Activated CD8-positive, alpha-beta T cell treated with anti-CD3 and anti-CD28 coated beads, Interleukin-2, amount 10 ng/mL, durations not matched to agents 7 days and 5 days (primary cell): Measurements from ENCODE around the gene LRMDA. TPM values are rescaled to one million over a fixed set of nuclear protein-coding genes. Genes with fewer than 3 reads are reported as not detected.

ENCODE experiments used
- ATAC-seq: fragments of 150-1000 bp; cut with Tn5 transposase; one replicate; pipeline ENCODE4 v1.10.0; 2021; ENCODE audit warnings: moderate library complexity
- CTCF ChIA-PET: fragments of 350-600 bp; sonication (Branson Sonifier 250); formaldehyde crosslinking; loops from one replicate; lab custom pipeline; 2021; ENCODE audit warnings: antibody characterized with exemption; lab: Charles Lee
- POLR2A ChIA-PET: fragments of 350-600 bp; sonication (Branson Sonifier 250); formaldehyde crosslinking; loops from one replicate; lab custom pipeline; 2021; ENCODE audit warnings: antibody characterized with exemption; lab: Charles Lee
- DNase-seq: peaks from one replicate; pipeline ENCODE4 v3.0.0-alpha.2; 2020
- H3K27ac Mint-ChIP-seq: one replicate; pipeline ENCODE4 v1.8.0; 2021; ENCODE audit warnings: mild to moderate bottlenecking, mixed read lengths
- H3K27me3 Mint-ChIP-seq: one replicate; pipeline ENCODE4 v1.8.0; 2021; ENCODE audit warnings: low read depth, mixed read lengths
- H3K36me3 Mint-ChIP-seq: one replicate; pipeline ENCODE4 v1.8.0; 2021; ENCODE audit warnings: low read depth, mixed read lengths
- H3K4me1 Mint-ChIP-seq: one replicate; pipeline ENCODE4 v1.8.0; 2021; ENCODE audit warnings: low read depth, mixed read lengths
- H3K4me3 Mint-ChIP-seq: one replicate; pipeline ENCODE4 v1.8.0; 2021; ENCODE audit warnings: mild to moderate bottlenecking, mixed read lengths
- H3K9me3 Mint-ChIP-seq: one replicate; pipeline ENCODE4 v1.8.0; 2022; ENCODE audit warnings: mixed read lengths; ENCODE audit not compliant: insufficient read depth
- total RNA-seq, 2 experiments: library from RNA; stranded (reverse); gene quantifications; one replicate each; pipeline ENCODE4 v1.2.3, GENCODE V29; 2021

The LRMDA gene
- total RNA-seq, 2 experiments from 2014 or later = not detected

DNA sequence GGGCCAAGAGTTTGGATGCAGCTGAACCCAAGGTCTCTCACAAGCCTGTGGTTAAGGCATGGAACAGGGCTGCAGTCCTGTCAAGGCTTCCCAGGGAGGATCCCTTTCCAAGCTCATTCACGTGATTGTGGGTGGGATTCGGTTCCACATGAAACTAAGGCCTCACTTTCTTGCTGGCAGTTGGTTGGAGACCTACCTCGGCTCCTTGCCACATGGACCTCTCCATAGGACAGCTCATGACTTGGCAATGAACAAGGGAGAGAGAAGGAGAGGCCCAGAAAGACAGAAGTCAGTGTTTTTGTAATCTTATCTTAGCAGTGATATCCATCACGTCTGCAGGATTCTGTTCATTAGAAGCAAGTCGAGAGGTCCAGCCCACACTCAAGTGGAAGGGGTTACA, 583.8 kb downstream of the LRMDA start:
- H3K9me3 Mint-ChIP-seq = no peaks in the 10 kb centered on the region
- no peaks in the 10 kb centered on the region for H3K4me1 Mint-ChIP-seq
- ATAC-seq (no peak), DNase-seq (no peak)
- no peak overlapping the region for H3K27ac Mint-ChIP-seq
- H3K27me3 Mint-ChIP-seq = no peaks in the 10 kb centered on the region
- no peaks in the 10 kb centered on the region for H3K36me3 Mint-ChIP-seq
- ChIA-PET POLR2A (no interaction called here), CTCF (no interaction called here)
- H3K4me3 Mint-ChIP-seq = no peak overlapping the region

DNA sequence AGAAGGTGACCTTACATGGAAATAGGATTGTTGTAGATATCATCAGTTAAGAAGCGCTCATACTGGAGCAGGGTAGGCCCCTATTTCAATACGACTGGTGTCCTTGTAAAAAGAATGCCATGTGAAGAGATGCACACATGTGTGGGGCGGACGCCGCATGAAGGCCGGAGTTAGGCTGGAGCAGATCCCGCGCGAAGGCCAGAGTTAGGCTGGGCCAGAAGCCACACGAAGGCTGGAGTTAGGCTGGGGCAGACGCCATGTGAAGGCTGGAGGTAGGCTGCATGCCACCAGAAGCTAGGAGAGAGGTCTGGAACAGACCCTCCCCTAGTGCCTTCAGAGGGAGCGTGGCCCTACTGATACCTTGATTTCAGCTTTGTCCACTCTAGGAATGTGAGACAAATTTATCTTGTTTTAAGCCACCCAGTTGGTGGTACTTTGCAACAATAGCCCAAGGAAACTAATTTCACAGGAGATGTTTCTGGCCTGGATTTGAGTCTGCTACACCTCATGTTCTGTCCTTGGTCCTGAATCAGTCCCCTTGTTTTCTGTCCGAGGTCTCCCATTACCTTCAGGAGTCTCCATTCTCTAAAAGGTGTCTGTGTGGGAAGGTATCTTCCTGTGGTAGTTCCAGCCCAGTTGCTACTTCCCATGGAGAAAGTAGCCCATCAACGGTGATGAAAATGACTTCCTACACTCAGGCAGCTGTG, 585.8 kb downstream of the LRMDA start:
- Mint-ChIP-seq H3K36me3 (no peaks in the 10 kb centered on the region), H3K27ac (no peak overlapping the region), H3K4me1 (no peaks in the 10 kb centered on the region), H3K4me3 (no peak overlapping the region), H3K9me3 (no peaks in the 10 kb centered on the region), H3K27me3 (no peaks in the 10 kb centered on the region)
- DNase-seq (no peak), ATAC-seq (no peak)
- ChIA-PET CTCF (no interaction called here), POLR2A (no interaction called here)

DNA sequence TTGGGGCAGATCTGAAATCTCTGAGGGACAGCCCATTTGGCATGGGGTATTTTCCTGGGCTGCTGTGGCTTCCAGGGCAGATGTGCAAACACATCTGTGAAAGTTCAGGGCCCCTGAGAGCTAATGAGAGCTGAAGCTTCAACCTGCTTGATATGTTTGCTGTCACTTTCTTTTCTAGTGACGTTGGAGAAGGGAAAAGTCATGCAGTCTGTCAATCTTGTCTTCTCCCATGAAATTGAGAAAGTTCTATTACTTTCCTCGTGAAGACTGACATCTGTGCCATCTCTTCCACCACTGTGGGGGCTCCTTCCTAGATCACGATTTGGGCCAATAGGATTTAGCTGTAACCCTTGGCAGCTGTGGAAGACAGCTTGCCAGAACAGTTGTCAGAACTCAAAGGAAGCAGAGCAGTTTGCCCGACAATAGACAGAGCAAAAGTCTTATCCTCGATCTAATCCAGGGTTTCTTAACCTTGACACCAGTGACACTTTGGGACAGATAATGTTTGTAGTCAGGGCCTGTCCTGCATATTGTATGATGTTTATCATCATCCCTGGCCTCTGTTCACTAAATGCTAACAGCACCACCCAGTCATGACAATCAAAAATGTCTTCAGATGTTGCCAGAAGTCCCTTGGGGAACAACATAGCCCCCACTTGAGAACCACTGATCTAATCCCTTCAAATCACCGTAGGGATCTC, 586.5 kb downstream of the LRMDA start:
- no peak overlapping the region for H3K4me3 Mint-ChIP-seq
- no peak for ATAC-seq
- POLR2A ChIA-PET = no interaction called here
- H3K27me3 Mint-ChIP-seq = no peaks in the 10 kb centered on the region
- no peak overlapping the region for H3K27ac Mint-ChIP-seq
- no peaks in the 10 kb centered on the region for H3K36me3 Mint-ChIP-seq
- no peaks in the 10 kb centered on the region for H3K4me1 Mint-ChIP-seq
- CTCF ChIA-PET = no interaction called here
- H3K9me3 Mint-ChIP-seq = no peaks in the 10 kb centered on the region
- no peak for DNase-seq

DNA sequence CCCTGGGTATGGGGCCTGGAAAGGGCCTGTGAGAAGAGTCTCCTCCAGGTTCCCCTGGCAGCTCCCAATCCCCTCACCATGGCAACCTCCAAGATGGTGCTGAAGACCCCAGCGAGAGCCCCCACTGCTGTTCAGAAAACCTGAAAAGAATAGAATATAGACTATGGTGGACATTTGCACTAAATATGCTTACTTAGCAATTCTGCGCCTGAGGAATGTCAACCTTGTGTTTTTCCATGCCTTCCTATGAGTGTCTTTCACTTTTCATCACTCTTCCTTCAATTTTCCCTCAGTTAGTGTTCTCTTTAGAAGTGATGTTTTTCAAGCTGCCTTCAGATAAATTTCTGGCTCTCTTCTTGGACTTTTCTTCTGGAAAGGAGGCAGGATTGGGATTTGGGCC, 589.2 kb downstream of the LRMDA start:
- H3K9me3 Mint-ChIP-seq = no peaks in the 10 kb centered on the region
- DNase-seq (no peak), ATAC-seq (no peak)
- no peak overlapping the region for H3K27ac Mint-ChIP-seq
- ChIA-PET POLR2A (interaction anchor here (0.6 kb wide), 1 partner anchor 53 kb away, joined by 3 read pairs; no protein-coding TSS in a partner anchor), CTCF (no interaction called here)
- H3K4me1 Mint-ChIP-seq = no peaks in the 10 kb centered on the region
- no peaks in the 10 kb centered on the region for H3K27me3 Mint-ChIP-seq
- H3K4me3 Mint-ChIP-seq = no peak overlapping the region
- no peaks in the 10 kb centered on the region for H3K36me3 Mint-ChIP-seq

DNA sequence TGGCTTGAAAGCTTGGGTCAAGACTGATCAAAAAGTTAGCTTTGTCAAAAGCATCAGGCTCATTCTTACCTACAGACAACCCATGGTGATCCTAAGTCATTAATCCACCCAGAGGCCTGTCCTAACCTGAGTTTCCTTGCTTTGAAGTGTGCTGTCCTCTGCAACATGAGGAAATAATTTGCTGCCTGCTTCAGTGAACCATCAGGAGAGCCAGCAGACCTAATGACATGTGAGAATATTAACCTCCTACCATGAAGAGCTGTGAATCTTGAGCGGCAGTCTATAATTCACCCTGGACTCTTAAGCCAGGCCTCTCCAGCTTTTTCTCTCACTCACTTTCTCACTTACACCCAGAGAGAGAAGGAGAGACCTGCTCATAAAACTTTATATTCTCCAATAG, 590.0 kb downstream of the LRMDA start:
- ChIA-PET CTCF (no interaction called here), POLR2A (interaction anchor here (0.6 kb wide), 1 partner anchor 53 kb away, joined by 3 read pairs; no protein-coding TSS in a partner anchor)
- Mint-ChIP-seq H3K27me3 (no peaks in the 10 kb centered on the region), H3K36me3 (no peaks in the 10 kb centered on the region), H3K4me1 (no peaks in the 10 kb centered on the region), H3K4me3 (no peak overlapping the region), H3K9me3 (no peaks in the 10 kb centered on the region), H3K27ac (no peak overlapping the region)
- DNase-seq (no peak), ATAC-seq (no peak)

DNA sequence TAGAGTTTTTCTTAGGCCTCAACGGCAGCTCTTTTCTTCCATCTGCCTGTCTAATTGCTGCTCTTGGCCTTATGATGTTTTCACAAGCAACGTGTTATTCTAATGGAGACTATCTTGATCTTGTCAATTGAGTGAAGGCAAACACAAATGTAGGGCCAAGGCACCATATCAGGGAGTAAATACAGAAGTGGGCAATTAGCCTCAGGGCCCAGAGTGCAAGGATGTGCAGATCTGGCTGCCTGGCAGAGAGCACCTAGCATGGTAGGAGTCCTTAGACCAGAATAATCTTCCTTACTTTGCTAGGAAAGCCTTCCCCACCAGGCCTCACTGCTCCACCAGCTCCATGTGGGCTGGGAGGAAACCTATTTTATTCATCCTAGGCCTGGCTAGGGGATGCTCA, 590.9 kb downstream of the LRMDA start:
- no peaks in the 10 kb centered on the region for H3K9me3 Mint-ChIP-seq
- no peak overlapping the region for H3K4me3 Mint-ChIP-seq
- H3K27ac Mint-ChIP-seq = no peak overlapping the region
- H3K4me1 Mint-ChIP-seq = no peaks in the 10 kb centered on the region
- POLR2A ChIA-PET = no interaction called here
- DNase-seq (no peak), ATAC-seq (no peak)
- no peaks in the 10 kb centered on the region for H3K36me3 Mint-ChIP-seq
- no peaks in the 10 kb centered on the region for H3K27me3 Mint-ChIP-seq
- CTCF ChIA-PET = no interaction called here

DNA sequence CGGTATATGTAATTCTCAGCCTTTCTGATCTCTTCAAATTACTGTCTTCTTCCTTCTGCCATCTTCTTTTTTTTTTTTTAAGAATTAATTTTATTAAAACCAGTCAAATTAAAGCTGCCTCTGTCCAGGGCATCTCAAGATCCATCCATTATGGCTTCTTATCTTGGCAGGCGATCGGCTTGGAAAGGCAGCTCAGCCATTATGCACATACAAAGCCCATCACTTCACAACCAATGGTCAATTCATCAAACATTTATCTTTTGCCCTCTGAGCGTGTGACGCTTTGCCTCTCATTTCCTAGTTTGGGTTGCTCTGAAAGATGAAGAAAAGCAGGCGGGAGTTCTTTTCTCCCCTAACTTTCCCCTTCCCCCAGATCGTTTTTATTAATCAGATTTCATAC, 591.6 kb downstream of the LRMDA start:
- H3K4me1 Mint-ChIP-seq = no peaks in the 10 kb centered on the region
- H3K27ac Mint-ChIP-seq = no peak overlapping the region
- no peaks in the 10 kb centered on the region for H3K9me3 Mint-ChIP-seq
- no peaks in the 10 kb centered on the region for H3K27me3 Mint-ChIP-seq
- POLR2A ChIA-PET = no interaction called here
- no peak for ATAC-seq
- H3K36me3 Mint-ChIP-seq = no peaks in the 10 kb centered on the region
- CTCF ChIA-PET = no interaction called here
- no peak for DNase-seq
- H3K4me3 Mint-ChIP-seq = no peak overlapping the region

DNA sequence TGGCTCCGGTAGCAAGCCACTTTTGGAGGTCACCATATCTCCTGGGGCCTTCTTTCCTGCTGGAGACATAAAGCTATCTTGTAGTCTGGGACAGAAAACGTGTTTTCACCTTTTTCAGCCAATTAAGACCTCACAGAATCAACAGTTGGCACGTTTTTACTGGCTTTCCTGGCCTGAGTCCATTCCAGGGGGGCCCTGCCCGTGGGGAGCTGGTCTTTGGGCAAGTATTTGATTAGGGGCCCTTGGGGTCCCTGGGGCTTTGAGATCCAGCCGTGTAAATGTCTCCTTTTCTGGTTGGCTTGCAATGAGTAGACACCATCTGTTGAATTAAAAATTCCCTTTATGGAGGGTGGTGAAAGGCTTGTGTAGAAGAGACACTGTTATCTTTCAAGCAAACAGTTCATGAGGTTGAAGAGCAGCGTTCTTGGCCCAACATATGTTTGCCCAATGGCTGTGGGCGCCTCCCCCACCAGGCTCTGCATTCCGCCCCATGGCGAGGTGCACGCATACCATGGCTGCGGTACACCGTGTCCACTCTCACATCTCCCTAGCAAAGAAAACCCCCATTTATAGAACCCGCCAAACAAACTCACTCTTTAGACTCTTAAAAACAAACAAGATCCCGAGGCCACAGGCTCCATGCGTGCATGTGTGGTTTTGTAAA, 593.2 kb downstream of the LRMDA start:
- Mint-ChIP-seq H3K27ac (no peak overlapping the region), H3K4me1 (no peaks in the 10 kb centered on the region), H3K27me3 (no peaks in the 10 kb centered on the region), H3K36me3 (no peaks in the 10 kb centered on the region), H3K9me3 (no peaks in the 10 kb centered on the region), H3K4me3 (no peak overlapping the region)
- ChIA-PET CTCF (no interaction called here), POLR2A (no interaction called here)
- DNase-seq (no peak), ATAC-seq (no peak)

DNA sequence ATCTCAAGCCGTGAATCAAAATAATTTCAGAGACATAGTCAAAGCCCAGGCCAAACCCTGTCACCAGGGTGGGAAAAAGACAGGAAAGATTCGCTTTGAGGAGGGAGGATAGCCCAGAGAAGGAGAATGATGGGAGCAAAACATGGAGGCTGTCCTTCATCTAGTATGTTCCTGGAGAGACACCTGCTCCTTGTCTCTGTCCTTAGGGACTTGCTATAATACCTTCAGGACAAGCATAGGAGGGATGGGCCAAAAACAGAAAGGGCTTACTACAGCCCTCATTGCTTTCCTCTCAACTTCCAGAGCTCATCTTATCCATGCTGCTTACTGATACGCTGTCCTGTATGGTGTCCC, 593.7 kb downstream of the LRMDA start:
- H3K4me1 Mint-ChIP-seq = no peaks in the 10 kb centered on the region
- no peak for ATAC-seq

DNA sequence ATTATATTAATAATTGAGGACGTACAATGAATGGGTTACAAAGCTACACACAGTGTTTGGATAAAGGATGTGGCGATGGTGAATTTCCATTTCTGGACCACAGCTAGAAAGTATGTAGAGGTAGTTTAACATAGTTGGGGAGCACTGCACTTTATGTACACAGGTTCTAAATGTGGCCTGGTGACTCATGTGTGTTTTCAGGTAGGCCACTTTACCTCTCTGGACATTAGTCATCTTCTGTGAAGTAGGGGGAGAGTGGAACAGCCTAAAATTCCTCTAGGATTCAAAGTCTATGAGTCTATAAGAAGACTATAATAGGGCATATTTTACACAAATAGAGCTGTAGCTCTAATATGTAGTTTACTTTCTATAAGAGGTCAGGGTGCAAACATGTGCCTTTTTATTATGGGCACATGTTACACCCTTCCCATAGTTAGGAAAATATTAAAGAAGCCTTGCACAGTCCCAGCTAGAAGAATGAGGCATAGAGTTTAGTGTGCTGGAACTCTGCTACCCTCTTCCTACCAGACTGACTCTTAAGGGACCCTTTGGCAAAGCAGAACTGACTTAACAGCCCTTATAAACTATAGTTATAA, 594.9 kb downstream of the LRMDA start:
- DNase-seq (no peak), ATAC-seq (no peak)
- Mint-ChIP-seq H3K36me3 (no peaks in the 10 kb centered on the region), H3K27ac (no peak overlapping the region), H3K27me3 (no peaks in the 10 kb centered on the region), H3K4me3 (no peak overlapping the region), H3K4me1 (no peaks in the 10 kb centered on the region), H3K9me3 (no peaks in the 10 kb centered on the region)
- ChIA-PET CTCF (no interaction called here), POLR2A (no interaction called here)

More for the DNA sequence above, 593.7 kb downstream of the LRMDA start:
- CTCF ChIA-PET = no interaction called here
- Mint-ChIP-seq H3K36me3 (no peaks in the 10 kb centered on the region), H3K9me3 (no peaks in the 10 kb centered on the region), H3K27ac (no peak overlapping the region), H3K4me3 (no peak overlapping the region), H3K27me3 (no peaks in the 10 kb centered on the region)
- POLR2A ChIA-PET = no interaction called here
- no peak for DNase-seq

DNA sequence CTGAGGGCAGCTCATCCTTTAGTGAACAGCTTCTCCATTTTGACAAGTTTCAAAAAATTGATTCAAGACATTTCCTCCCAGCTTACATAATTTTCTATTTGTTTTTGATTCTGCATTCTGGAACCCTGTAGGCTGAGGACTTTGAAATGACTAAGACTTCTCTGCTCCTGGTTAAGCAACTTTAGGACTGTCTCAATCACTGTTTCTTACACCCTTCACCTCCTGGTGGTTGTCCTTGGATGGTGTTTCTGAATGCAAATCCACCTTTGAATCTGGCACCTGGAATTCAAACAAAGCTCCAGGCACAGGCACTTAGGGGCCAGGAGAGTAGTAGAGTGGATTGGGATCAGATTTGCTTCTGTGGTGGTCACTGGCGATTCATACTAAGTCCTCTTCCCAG, 595.5 kb downstream of the LRMDA start:
- DNase-seq (no peak), ATAC-seq (no peak)
- H3K27me3 Mint-ChIP-seq = no peaks in the 10 kb centered on the region
- H3K4me3 Mint-ChIP-seq = no peak overlapping the region
- H3K4me1 Mint-ChIP-seq = no peaks in the 10 kb centered on the region
- H3K27ac Mint-ChIP-seq = no peak overlapping the region
- no peaks in the 10 kb centered on the region for H3K9me3 Mint-ChIP-seq
- ChIA-PET POLR2A (no interaction called here), CTCF (interaction anchor here (1.8 kb wide), 1 partner anchor 10 kb away, joined by 6 read pairs; no protein-coding TSS in a partner anchor)
- H3K36me3 Mint-ChIP-seq = no peaks in the 10 kb centered on the region

DNA sequence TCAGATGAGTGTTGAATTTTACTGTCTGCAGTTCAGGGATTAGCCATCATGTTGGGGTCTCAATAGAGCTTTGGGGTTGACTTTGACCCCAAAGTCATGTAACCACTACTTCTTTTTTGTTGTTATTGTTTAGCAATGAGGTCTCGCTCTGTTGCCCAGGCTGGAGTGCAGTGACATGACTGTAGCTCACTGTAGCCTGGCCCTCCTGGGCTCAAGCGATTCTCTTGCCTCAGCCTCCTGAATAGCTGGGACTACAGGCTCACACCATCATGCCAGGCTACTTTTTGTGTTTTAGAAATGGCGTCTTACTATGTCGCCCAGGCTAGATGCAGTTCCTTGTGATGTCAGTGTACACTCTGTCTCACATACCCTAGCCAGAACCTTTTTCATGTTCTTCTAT, 598.4 kb downstream of the LRMDA start:
- ChIA-PET POLR2A (no interaction called here), CTCF (no interaction called here)
- no peak overlapping the region for H3K27ac Mint-ChIP-seq
- H3K9me3 Mint-ChIP-seq = no peaks in the 10 kb centered on the region
- H3K4me1 Mint-ChIP-seq = no peaks in the 10 kb centered on the region
- H3K36me3 Mint-ChIP-seq = no peaks in the 10 kb centered on the region
- no peak overlapping the region for H3K4me3 Mint-ChIP-seq
- DNase-seq = no peak
- ATAC-seq = no peak
- no peaks in the 10 kb centered on the region for H3K27me3 Mint-ChIP-seq
